Right lobe of liver (tissue), 4 donors: ENCODE data around the gene STPG2.

Experiments
- CTCF ChIP-seq, 4 donors: fragments of 200-600 bp in 3 of 4; fragments of 450-650 bp in 1 of 4; IDR thresholded peaks; one replicate each; pipeline versions ENCODE4 v1.5.1 to v1.8.0; 2016 to 2022; ENCODE audit warnings: antibody characterized with exemption in 4 of 4, mild to moderate bottlenecking in 2 of 4
- POLR2A ChIP-seq: fragments of 450-650 bp; IDR thresholded peaks from one replicate; pipeline ENCODE4 v1.6.1; 2017; ENCODE audit warnings: antibody characterized with exemption, mild to moderate bottlenecking
- donor health status: DM: no; HTN: no; CAD: no.
- donor health status: DM: no; HTN: no; CAD: no.
- donor health status: DM: no; HTN: yes; CAD: no.

GRCh38 chr4:97646997-97647396 lies 496.3 kb downstream of the STPG2 start:
- TF ChIP-seq CTCF (IDR thresholded peaks at IDR 0.05) (no peak), POLR2A (no peak)
